ENCODE data around the gene MAP2. TPM values are rescaled to one million over a fixed set of nuclear protein-coding genes. Genes with fewer than 3 reads are reported as not detected.

MAP2 gene, protein sequence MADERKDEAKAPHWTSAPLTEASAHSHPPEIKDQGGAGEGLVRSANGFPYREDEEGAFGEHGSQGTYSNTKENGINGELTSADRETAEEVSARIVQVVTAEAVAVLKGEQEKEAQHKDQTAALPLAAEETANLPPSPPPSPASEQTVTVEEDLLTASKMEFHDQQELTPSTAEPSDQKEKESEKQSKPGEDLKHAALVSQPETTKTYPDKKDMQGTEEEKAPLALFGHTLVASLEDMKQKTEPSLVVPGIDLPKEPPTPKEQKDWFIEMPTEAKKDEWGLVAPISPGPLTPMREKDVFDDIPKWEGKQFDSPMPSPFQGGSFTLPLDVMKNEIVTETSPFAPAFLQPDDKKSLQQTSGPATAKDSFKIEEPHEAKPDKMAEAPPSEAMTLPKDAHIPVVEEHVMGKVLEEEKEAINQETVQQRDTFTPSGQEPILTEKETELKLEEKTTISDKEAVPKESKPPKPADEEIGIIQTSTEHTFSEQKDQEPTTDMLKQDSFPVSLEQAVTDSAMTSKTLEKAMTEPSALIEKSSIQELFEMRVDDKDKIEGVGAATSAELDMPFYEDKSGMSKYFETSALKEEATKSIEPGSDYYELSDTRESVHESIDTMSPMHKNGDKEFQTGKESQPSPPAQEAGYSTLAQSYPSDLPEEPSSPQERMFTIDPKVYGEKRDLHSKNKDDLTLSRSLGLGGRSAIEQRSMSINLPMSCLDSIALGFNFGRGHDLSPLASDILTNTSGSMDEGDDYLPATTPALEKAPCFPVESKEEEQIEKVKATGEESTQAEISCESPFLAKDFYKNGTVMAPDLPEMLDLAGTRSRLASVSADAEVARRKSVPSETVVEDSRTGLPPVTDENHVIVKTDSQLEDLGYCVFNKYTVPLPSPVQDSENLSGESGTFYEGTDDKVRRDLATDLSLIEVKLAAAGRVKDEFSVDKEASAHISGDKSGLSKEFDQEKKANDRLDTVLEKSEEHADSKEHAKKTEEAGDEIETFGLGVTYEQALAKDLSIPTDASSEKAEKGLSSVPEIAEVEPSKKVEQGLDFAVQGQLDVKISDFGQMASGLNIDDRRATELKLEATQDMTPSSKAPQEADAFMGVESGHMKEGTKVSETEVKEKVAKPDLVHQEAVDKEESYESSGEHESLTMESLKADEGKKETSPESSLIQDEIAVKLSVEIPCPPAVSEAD (N-terminal part only)
- total RNA-seq: 0.37 and 0.71 TPM in 2 replicates

DNA sequence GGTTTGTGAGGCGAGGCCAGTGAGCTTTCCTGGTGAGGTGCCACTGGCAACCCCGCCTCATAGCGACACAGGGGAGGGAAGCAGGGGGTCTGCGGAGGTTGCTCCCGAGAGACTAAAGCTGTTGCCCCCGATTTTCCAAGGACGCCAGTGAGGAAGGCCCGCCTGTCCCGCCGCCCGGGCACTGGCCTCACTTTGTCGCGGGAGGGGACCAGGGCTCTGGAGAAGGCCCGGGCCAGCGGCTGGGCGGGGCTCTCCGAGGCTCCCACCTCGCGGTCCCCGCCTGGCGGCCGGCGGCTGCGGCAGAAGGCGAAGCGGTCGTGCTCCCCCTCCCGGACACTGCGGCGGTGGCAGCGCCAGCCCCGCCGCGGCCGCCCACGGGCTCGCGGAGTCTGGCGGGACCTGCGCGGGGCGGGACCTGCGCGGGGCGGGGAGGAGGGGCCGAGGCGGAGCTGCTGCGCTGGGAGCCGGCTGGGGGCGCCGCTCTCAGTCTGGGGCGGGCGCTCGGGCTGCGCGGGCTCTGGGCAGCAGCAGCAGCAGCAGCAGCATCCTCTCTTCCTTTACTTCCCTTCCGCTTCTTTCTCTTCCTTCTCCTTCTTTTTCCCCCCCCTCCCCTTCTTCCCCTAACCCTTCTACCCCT, at the start of gene MAP2:
MAP2 (plus strand) TSS at position 486 of the 637 bp plus-strand sequence. CDS start 229,124 bp downstream, outside the sequence.

DNA sequence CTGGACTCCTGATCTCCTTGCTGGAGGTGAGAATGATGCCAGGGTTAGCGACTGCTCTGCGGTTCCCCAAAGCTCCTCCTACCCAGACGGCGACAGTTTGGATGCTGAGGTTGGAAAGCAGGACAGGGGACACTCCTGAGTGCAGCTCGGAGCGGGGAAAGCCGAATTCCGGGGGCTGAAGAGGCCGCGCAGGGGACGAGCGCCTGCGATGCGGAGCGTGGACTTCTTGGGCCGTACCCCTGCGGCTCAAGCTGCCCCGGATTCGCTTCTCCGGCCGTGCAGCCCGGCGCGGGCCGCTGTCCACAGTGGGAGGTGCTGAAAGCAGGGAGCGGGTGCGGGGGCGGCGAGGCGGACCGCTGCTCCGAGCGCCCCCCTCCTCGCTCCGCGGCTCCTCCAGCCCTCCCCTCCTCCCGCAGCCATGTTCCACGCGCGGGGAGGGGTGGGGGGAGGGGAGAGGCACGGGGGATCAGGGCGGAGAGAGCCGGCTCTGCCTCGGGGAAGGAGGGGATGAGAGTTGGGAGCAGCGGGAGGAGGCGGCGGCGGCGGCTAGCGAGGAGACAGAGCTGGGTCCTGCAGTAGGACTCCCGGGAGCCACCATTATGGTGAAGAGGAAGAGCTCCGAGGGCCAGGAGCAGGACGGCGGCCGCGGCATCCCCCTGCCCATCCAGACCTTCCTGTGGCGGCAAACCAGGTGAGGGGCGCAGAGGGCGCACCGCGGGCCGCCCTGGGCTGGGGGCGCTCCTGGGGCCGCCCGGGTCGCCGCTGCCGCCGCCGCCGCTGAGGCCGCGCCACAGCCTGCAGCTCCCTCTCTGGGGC, 347.8 kb downstream of the MAP2 start, which contains the start of gene UNC80:
UNC80 (plus strand) TSS at position 359 of the 816 bp plus-strand sequence; CDS start at position 600, 241 bp downstream.

Measured in smooth muscle cell of bladder (primary cell).